ENCODE results near the gene C3orf80.

GRCh38 chr3:160193644-160194192 is 31.5 kb upstream of the C3orf80 start:
- TF ChIP-seq PPARA (CRISPR knock-in tag; IDR thresholded peaks at IDR 0.05; ENCODE audit: borderline replicate concordance) (no peak), ZNF70 (CRISPR knock-in tag; IDR thresholded peaks at IDR 0.05) (no peak), TOX (CRISPR knock-in tag; IDR thresholded peaks at IDR 0.05; ENCODE audit: borderline replicate concordance) (no peak)

Measured in SK-N-SH treated with all-trans-retinoic acid at 6 μM for 48 hours (cell line).